GM19455 (cell line): ENCODE measurements around the gene C14orf180.
"Not testable (repeated sequence)": the region's sequence is repeated elsewhere in the genome, so short reads cannot be mapped to it uniquely, and the experiment has no call there.

ENCODE experiments used
- ATAC-seq: cut with Tn5 transposase; IDR thresholded peaks from one replicate; pipeline ENCODE4 v1.9.1; 2021; ENCODE audit not compliant: unreplicated experiment

The C14orf180 gene

DNA sequence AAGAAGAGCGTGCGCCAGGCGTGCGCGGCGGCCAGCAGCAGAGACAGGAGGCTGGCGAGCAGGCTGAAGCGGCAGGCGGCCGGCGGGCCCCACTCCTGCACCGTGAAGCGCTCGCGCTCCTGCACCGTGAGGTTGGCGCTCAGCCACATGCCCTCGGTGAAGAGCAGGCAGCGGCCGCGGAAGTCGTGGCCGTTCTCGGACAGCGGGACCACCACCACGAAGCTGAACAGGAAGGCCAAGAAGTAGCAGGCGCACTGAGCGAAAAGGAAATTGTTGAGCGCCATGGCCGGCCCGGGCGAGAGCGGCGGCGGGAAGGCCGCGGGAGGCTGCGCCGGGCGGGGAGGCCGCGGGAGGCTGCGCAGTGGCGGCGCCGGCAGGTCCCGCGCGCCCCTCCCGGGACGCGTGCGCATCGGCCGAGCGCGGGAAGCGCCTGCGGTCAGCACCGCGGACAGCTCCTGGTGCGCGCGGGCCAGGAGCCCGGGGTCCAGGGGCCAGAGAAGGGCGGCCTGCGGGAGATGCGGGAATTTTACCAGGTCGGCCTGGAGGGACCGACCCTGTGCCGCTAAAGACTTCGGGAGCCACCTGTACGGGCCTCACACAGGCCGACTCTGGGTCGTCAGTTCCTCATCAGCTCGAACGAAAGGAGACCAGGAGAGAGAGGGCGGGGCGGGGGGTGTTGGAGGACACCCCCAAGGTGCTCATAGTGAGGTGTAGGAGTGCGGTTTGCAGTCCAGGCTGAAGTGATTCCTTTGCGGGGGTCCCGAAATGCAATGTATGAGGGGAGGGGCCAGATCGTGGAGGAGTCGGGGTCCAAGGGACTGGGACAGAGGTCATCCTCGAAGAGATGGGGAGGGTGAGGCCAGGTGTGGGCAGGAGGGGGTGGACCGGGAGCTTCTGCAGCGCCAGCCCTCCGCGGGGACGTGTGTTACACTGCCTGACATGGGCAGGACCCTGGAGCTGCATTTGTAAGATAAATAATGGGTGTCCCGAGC, 25.2 kb downstream of the C14orf180 start, which contains the start of gene TMEM179:
TSS of gene TMEM179 (minus strand) at position 315 of the 992 bp plus-strand sequence. CDS start at position 284, 31 bp downstream.
- no peak for ATAC-seq

- ATAC-seq: no peak
These were observed 30.1 kb downstream of the C14orf180 start for GRCh38 chr14:104609666-104610065.

GRCh38 chr14:104610749-104611310, 31.3 kb downstream of the C14orf180 start:
- ATAC-seq: no peak

GRCh38 chr14:104611881-104612280, 32.3 kb downstream of the C14orf180 start:
- no peak for ATAC-seq

DNA sequence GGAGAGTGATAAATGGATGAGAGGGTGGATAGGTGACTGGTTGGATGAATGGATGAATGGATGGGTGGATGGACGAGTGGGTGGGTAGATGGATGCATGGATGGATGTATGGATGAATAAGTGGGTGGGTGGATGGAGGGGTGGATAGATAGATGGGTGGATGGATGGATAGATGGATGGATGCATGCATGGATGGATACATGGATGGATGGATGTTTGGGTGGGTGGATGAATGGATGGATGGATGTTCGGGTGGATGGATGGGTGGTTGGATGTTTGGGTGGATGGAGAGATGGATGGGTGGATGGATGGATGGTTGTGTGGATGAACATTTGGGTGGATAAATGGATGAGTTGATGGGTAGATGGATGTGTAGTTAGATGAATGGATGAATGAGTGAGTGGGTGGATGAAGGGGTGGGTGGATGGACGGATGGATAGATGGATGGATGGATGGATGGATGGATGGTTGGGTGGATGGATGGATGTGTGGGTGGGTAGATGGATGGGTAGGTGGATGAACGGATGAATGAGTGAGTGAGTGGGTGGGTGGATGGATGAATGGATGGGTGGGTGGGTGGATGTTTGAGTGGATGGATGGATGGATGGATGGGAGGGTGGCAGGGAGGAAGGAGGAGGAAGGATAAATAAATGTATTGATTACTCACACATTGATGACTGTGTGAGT, 34.7 kb downstream of the C14orf180 start:
- no peak for ATAC-seq

DNA sequence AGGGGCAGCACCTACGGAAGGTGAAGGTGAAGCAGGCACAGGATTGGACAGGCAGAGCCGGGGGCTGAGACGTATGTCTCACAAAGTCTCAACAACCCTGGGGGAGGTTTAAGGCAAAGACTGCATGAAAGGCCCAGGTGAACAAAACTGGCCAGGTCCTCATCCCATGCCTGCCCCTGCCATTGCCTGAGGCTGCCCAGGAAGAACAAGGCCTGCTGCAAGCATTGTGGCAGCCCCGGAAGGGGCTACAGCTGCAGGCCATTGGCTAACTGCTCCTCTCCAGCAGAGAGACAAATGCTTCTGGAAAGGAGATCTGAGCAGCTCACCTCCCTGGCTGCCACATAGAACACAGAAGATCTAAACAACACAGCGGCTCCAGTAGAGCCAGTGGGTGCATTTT, 45.4 kb downstream of the C14orf180 start:
- no peak for ATAC-seq

DNA sequence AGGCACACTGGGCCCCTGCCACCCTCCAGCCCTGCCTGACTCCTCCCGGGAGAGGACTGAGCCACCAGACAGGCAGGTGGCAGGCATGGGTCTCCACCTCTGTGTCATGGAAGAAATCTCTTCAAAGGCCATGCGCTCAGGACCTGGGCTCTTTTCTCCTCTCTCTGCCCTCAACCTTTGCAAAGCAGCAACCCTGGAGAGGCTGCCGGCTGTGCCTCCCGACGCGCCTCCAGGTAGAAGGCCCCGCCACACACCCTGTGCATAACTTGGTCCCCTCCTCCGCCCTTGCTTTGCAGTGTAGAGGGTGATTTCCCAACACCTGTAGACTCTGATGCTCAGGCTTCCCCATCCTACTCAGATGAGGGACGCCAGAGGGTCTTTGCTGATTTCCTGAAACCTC, 53.2 kb downstream of the C14orf180 start:
- ATAC-seq: no peak

GRCh38 chr14:104633276-104634137, 53.9 kb downstream of the C14orf180 start:
- no peak for ATAC-seq

DNA sequence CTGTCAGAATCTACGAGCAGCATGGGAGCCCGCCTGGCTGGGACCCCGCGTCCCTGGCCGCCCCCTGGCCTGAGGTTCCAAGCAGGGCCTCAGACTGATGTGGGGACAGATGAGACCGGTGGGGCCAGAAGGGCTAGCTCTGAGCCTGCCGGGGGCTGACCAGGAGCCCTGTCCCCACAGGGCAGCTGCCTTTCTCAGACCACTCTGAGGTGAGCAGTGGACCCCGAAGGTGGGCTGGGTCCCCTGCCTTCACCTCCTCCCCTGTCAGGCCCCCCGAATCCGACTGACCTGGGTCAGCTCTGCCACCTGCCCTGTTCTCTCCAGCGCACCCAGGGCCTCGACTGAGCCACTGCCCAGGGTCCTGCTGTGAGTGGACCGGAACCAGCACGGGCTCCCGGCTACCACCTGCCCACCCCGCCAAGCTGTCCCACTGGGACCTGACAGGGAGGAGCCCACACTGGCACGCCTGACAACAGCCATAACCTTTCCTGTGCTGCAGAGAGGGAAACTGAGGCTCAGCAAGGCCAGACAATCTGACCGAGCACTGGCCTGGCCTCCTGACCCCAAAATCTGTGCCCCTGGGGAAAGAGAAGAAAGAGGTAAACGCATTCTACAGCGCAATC, 54.7 kb downstream of the C14orf180 start:
- ATAC-seq: no peak

GRCh38 chr14:104634886-104635570, 55.5 kb downstream of the C14orf180 start:
- ATAC-seq: no peak

GRCh38 chr14:104635717-104636116, 56.2 kb downstream of the C14orf180 start:
- no peak for ATAC-seq

GRCh38 chr14:104636131-104636530, 56.6 kb downstream of the C14orf180 start:
- ATAC-seq: no peak

DNA sequence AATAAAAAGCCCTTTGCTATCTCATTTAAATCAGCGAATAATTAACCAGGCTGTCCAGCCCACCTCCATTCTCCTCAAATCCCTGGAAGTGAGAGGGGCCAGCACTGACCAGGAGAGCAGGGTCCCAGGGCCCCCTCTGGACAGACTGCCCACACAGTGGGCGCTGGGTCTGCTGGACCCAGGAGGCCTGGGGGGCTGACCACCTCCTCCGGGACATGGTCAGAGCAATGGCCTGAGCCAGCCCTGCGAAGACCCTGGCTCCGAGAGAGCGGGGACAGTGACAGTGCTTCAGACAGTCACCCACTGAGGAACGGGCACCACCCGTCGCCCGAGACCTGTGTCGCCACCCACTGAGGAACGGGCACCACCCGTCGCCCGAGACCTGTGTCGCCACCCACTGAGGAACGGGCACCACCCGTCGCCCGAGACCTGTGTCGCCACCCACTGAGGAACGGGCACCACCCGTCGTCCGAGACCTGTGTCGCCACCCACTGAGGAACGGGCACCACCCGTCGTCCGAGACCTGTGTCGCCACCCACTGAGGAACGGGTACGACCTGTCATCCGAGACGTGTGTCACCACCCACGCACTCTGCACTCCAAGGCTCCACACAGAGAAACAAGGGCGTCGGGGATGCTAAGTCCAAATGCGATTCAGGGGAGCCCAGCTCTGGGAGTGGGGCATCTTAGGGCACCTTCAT, 57.4 kb downstream of the C14orf180 start:
- not testable (repeated sequence) for ATAC-seq

DNA sequence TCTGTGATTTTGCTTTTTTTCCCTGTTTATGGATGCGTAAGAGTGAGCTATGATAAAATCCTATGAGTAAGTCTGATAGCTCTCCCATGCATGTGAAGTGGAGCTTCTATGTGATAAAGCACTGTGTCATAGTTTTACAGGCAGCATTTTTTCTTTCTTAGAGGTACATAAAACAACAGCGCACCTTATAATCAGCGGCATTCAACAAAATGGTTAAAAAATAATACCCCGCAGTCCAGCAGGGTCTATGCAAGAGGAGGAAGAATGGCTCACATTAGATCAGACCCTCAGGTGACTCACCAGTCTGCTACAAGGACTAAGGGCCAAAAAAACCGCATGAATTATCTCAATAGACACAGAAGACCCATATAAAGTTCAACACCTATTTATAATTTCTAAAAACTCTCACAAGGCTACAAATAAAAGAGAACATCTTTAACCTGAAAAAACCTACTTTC, 58.0 kb downstream of the C14orf180 start:
- ATAC-seq: no peak

DNA sequence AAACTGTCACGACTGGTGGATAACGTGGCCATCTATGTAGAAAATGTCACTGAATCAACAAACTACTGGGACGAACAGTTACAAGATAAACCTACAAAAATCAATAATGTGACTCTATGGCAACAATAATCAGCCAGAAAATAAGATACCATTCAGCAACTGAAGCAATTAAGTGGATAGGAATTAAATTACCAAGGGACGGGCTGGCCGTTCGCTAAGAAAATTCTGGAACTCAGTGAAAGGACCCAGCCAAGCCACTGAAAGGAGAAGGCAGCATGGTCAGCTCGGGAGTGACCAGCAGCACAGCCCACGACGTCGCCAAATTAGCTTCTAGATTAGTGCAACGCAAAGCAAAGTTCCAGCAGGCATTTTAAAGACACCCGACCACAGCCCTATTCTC, 58.6 kb downstream of the C14orf180 start:
- no peak for ATAC-seq

GRCh38 chr14:104638927-104639450, 59.4 kb downstream of the C14orf180 start:
- no peak for ATAC-seq

DNA sequence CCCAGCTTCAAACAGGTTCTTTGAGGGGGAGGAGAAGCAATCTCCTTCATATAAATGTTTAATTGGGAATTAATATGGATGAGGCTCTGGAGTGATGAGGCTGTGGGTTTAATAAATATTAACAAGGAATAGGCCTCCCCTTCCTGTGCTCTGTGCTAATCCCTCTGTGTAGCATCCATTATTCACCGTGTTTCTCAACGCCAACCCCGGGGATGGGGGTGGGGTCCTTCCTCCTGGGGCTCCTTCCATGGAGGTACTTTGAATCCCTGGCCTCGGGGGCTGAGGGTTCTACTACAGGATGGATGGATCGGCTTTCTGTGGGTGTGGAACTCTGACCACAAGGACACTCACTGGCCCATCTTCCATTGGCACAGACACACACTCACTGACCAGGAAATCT, 59.9 kb downstream of the C14orf180 start:
- no peak for ATAC-seq
